ENCODE data around the gene MYO16.

DNA sequence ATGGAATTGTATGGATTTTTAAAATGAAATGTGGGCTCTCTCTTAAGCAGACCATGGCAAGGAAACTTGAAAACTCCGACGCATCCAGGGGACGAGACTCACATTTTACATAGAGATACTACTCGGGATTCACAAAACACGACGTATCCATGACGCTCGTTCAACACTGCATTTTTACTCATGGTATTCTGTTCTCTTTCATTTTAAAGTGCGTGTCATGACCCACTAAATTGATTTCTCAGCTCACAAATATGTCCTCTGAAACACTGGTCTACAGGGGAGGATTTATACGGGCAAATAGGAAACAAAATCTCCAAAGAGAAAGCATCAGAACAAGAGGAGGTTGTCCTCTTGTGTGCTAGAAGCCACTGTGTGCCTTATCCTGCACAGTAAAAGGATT, 523.5 kb downstream of the MYO16 start:
- TF ChIP-seq, protein P1, sequence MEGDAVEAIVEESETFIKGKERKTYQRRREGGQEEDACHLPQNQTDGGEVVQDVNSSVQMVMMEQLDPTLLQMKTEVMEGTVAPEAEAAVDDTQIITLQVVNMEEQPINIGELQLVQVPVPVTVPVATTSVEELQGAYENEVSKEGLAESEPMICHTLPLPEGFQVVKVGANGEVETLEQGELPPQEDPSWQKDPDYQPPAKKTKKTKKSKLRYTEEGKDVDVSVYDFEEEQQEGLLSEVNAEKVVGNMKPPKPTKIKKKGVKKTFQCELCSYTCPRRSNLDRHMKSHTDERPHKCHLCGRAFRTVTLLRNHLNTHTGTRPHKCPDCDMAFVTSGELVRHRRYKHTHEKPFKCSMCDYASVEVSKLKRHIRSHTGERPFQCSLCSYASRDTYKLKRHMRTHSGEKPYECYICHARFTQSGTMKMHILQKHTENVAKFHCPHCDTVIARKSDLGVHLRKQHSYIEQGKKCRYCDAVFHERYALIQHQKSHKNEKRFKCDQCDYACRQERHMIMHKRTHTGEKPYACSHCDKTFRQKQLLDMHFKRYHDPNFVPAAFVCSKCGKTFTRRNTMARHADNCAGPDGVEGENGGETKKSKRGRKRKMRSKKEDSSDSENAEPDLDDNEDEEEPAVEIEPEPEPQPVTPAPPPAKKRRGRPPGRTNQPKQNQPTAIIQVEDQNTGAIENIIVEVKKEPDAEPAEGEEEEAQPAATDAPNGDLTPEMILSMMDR (IDR thresholded peaks at IDR 0.05): no peak
- no peak for TF ChIP-seq POLR2A (IDR thresholded peaks at IDR 0.05)
